Measurements from ENCODE around the gene PLCH1. TPM values are rescaled to one million over a fixed set of nuclear protein-coding genes. Genes with fewer than 3 reads are reported as not detected.

The PLCH1 gene
- total and polyA plus RNA-seq, 2 experiments from 2014 or later, result 8.1 to 25.3 TPM

DNA sequence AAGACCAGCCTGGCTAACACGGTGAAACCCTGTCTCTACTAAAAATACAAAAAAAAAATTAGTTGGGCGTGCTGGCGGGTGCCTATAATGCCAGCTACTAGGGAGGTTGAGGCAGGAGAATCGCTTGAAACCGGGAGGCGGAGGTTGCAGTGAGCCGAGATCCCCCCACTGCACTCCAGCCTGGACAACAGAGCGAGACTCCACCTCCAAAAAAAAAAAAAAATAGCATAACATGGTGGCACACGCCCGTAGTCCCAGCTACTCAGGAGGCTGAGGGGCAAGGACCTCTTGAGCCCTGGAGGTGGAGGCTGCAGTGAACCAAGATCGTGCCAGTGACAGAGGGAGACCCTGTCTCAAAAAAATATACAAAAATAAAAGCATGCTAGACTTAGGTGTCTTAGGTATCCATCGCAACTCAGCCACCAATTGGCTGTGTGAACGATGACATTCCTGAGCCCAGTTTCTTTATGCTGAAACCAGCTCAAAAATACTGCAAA, 6.2 kb downstream of the PLCH1 start (continued):
- TF ChIP-seq, protein P1, sequence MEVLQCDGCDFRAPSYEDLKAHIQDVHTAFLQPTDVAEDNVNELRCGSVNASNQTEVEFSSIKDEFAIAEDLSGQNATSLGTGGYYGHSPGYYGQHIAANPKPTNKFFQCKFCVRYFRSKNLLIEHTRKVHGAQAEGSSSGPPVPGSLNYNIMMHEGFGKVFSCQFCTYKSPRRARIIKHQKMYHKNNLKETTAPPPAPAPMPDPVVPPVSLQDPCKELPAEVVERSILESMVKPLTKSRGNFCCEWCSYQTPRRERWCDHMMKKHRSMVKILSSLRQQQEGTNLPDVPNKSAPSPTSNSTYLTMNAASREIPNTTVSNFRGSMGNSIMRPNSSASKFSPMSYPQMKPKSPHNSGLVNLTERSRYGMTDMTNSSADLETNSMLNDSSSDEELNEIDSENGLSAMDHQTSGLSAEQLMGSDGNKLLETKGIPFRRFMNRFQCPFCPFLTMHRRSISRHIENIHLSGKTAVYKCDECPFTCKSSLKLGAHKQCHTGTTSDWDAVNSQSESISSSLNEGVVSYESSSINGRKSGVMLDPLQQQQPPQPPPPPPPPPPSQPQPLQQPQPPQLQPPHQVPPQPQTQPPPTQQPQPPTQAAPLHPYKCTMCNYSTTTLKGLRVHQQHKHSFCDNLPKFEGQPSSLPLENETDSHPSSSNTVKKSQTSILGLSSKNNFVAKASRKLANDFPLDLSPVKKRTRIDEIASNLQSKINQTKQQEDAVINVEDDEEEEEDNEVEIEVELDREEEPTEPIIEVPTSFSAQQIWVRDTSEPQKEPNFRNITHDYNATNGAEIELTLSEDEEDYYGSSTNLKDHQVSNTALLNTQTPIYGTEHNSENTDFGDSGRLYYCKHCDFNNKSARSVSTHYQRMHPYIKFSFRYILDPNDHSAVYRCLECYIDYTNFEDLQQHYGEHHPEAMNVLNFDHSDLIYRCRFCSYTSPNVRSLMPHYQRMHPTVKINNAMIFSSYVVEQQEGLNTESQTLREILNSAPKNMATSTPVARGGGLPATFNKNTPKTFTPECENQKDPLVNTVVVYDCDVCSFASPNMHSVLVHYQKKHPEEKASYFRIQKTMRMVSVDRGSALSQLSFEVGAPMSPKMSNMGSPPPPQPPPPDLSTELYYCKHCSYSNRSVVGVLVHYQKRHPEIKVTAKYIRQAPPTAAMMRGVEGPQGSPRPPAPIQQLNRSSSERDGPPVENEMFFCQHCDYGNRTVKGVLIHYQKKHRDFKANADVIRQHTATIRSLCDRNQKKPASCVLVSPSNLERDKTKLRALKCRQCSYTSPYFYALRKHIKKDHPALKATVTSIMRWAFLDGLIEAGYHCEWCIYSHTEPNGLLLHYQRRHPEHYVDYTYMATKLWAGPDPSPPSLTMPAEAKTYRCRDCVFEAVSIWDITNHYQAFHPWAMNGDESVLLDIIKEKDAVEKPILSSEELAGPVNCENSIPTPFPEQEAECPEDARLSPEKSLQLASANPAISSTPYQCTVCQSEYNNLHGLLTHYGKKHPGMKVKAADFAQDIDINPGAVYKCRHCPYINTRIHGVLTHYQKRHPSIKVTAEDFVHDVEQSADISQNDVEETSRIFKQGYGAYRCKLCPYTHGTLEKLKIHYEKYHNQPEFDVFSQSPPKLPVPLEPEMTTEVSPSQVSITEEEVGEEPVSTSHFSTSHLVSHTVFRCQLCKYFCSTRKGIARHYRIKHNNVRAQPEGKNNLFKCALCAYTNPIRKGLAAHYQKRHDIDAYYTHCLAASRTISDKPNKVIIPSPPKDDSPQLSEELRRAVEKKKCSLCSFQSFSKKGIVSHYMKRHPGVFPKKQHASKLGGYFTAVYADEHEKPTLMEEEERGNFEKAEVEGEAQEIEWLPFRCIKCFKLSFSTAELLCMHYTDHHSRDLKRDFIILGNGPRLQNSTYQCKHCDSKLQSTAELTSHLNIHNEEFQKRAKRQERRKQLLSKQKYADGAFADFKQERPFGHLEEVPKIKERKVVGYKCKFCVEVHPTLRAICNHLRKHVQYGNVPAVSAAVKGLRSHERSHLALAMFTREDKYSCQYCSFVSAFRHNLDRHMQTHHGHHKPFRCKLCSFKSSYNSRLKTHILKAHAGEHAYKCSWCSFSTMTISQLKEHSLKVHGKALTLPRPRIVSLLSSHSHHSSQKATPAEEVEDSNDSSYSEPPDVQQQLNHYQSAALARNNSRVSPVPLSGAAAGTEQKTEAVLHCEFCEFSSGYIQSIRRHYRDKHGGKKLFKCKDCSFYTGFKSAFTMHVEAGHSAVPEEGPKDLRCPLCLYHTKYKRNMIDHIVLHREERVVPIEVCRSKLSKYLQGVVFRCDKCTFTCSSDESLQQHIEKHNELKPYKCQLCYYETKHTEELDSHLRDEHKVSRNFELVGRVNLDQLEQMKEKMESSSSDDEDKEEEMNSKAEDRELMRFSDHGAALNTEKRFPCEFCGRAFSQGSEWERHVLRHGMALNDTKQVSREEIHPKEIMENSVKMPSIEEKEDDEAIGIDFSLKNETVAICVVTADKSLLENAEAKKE (CRISPR knock-in tag; IDR thresholded peaks at IDR 0.05), result no peak
- TF ChIP-seq, protein P2, sequence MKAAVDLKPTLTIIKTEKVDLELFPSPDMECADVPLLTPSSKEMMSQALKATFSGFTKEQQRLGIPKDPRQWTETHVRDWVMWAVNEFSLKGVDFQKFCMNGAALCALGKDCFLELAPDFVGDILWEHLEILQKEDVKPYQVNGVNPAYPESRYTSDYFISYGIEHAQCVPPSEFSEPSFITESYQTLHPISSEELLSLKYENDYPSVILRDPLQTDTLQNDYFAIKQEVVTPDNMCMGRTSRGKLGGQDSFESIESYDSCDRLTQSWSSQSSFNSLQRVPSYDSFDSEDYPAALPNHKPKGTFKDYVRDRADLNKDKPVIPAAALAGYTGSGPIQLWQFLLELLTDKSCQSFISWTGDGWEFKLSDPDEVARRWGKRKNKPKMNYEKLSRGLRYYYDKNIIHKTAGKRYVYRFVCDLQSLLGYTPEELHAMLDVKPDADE (IDR thresholded peaks at IDR 0.05), result no peak
- no peak for TF ChIP-seq EZH2 (IDR thresholded peaks at IDR 0.05; ENCODE audit: low read depth, unreplicated experiment)
- TF ChIP-seq NANOG (IDR thresholded peaks at IDR 0.05; ENCODE audit: borderline replicate concordance), result no peak

DNA sequence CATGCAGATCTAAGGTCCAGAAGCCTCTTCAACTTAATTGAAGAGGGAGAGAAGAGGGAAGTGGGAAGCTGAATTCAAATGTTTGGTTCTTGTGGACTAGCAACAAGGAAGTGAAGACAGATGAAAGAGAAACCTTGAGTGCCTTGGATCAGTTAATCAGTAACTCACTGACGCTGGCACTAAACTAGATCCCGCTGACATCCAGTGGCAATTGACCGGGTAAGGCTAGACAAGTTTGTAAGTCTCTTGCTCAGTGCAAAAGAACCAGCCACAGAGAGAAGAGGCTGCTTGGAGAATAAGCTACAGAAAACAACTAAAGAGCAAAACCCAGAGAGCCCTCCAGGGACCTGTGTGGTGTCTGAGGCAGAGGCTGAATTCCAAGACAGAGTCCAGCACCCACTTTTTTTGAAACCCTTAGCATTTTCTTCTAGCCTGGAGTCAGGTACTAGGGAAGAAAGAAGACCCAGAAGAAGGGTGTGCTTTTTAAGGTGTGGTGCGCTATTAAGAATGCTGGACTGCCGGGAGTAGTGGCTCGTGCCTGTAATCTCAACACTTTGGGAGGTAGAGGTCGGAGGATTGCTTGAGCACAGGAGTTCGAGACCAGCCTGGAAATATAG, 6.9 kb downstream of the PLCH1 start:
- H3K36me3 Mint-ChIP-seq (ENCODE audit: low read depth), result 0 out of 3 replicates have a peak, but pooled peaks cover 3% of the 10 kb centered on the region
- no peaks in the 10 kb centered on the region for H3F3A ChIP-seq (replicated peaks; ENCODE audit: low read depth)
- no peak overlapping the region for H2AFZ ChIP-seq
- peaks cover 6% of the 10 kb centered on the region for H3K4me1 ChIP-seq (ENCODE audit: insufficient read depth)
- no peaks in the 10 kb centered on the region; the same call in 1 of the 2 replicates for H4K20me1 ChIP-seq (replicated peaks; ENCODE audit: insufficient read depth)
- H3K27me3 ChIP-seq (ENCODE audit: insufficient read depth), result no peaks in the 10 kb centered on the region
- H3K27ac ChIP-seq (ENCODE audit: low read depth), result peak overlapping the region; percentile 76
- H3K4me3 ChIP-seq, result no peak overlapping the region
- no peaks in the 10 kb centered on the region for H3K36me3 ChIP-seq (ENCODE audit: insufficient read depth)
- peaks cover 28% of the 10 kb centered on the region for H3K4me1 Mint-ChIP-seq
- H3K9me3 Mint-ChIP-seq, result no peaks in the 10 kb centered on the region
- H3K27me3 Mint-ChIP-seq (ENCODE audit: insufficient read depth, low read depth, poor library complexity), result no peaks in the 10 kb centered on the region
- no peak overlapping the region for H3K4me3 Mint-ChIP-seq
- no peaks in the 10 kb centered on the region for H3K9me2 ChIP-seq (ENCODE audit: insufficient read depth)
- no peak overlapping the region for H3K4me2 ChIP-seq
- peaks cover 94% of the 10 kb centered on the region for H3K79me2 ChIP-seq (replicated peaks; ENCODE audit: insufficient read depth)
- peak overlapping the region; percentile 52; the same call in 1 of the 2 replicates for H3K27ac Mint-ChIP-seq
- peak; percentile 13 for DNase-seq (ENCODE audit: low spot score)
- peak; percentile 57 for ATAC-seq
- no peak for TF ChIP-seq EZH2phosphoT487 (IDR thresholded peaks at IDR 0.05; ENCODE audit: unreplicated experiment)
- TF ChIP-seq CREB1 (CRISPR knock-in tag; IDR thresholded peaks at IDR 0.05; ENCODE audit: low read depth), result no peak
- TF ChIP-seq, protein P3, sequence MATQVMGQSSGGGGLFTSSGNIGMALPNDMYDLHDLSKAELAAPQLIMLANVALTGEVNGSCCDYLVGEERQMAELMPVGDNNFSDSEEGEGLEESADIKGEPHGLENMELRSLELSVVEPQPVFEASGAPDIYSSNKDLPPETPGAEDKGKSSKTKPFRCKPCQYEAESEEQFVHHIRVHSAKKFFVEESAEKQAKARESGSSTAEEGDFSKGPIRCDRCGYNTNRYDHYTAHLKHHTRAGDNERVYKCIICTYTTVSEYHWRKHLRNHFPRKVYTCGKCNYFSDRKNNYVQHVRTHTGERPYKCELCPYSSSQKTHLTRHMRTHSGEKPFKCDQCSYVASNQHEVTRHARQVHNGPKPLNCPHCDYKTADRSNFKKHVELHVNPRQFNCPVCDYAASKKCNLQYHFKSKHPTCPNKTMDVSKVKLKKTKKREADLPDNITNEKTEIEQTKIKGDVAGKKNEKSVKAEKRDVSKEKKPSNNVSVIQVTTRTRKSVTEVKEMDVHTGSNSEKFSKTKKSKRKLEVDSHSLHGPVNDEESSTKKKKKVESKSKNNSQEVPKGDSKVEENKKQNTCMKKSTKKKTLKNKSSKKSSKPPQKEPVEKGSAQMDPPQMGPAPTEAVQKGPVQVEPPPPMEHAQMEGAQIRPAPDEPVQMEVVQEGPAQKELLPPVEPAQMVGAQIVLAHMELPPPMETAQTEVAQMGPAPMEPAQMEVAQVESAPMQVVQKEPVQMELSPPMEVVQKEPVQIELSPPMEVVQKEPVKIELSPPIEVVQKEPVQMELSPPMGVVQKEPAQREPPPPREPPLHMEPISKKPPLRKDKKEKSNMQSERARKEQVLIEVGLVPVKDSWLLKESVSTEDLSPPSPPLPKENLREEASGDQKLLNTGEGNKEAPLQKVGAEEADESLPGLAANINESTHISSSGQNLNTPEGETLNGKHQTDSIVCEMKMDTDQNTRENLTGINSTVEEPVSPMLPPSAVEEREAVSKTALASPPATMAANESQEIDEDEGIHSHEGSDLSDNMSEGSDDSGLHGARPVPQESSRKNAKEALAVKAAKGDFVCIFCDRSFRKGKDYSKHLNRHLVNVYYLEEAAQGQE (IDR thresholded peaks at IDR 0.05; ENCODE audit: unreplicated experiment), result no peak
- TF ChIP-seq, protein P4, sequence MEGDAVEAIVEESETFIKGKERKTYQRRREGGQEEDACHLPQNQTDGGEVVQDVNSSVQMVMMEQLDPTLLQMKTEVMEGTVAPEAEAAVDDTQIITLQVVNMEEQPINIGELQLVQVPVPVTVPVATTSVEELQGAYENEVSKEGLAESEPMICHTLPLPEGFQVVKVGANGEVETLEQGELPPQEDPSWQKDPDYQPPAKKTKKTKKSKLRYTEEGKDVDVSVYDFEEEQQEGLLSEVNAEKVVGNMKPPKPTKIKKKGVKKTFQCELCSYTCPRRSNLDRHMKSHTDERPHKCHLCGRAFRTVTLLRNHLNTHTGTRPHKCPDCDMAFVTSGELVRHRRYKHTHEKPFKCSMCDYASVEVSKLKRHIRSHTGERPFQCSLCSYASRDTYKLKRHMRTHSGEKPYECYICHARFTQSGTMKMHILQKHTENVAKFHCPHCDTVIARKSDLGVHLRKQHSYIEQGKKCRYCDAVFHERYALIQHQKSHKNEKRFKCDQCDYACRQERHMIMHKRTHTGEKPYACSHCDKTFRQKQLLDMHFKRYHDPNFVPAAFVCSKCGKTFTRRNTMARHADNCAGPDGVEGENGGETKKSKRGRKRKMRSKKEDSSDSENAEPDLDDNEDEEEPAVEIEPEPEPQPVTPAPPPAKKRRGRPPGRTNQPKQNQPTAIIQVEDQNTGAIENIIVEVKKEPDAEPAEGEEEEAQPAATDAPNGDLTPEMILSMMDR (conservative IDR thresholded peaks at IDR 0.05; ENCODE audit: low read depth in 2 of 2), result no peak
- no peak for TF ChIP-seq POLR2AphosphoS5 (IDR thresholded peaks at IDR 0.05; ENCODE audit: low read depth)
- no peak for TF ChIP-seq ZNF114 (CRISPR knock-in tag; IDR thresholded peaks at IDR 0.05)
- TF ChIP-seq JUNB (IDR thresholded peaks at IDR 0.05; ENCODE audit: unreplicated experiment), result no peak
- no peak for TF ChIP-seq EZH2 (IDR thresholded peaks at IDR 0.05; ENCODE audit: low read depth, unreplicated experiment)
- no peak for TF ChIP-seq STAT1 (IDR thresholded peaks at IDR 0.05; ENCODE audit: unreplicated experiment)
